SH-SY5Y (cell line): ENCODE measurements around the gene CGGBP1.

ENCODE experiments used
- GATA2 ChIP-seq: IDR thresholded peaks from 2 replicates; pipeline ENCODE4 v1.6.1; 2011; ENCODE audit warnings: mild to moderate bottlenecking, low read depth, low read length
- GATA3 ChIP-seq: IDR thresholded peaks from 2 replicates; pipeline ENCODE4 v1.6.1; 2011; ENCODE audit warnings: low read depth, mild to moderate bottlenecking, low read length, moderate library complexity

The CGGBP1 gene

DNA sequence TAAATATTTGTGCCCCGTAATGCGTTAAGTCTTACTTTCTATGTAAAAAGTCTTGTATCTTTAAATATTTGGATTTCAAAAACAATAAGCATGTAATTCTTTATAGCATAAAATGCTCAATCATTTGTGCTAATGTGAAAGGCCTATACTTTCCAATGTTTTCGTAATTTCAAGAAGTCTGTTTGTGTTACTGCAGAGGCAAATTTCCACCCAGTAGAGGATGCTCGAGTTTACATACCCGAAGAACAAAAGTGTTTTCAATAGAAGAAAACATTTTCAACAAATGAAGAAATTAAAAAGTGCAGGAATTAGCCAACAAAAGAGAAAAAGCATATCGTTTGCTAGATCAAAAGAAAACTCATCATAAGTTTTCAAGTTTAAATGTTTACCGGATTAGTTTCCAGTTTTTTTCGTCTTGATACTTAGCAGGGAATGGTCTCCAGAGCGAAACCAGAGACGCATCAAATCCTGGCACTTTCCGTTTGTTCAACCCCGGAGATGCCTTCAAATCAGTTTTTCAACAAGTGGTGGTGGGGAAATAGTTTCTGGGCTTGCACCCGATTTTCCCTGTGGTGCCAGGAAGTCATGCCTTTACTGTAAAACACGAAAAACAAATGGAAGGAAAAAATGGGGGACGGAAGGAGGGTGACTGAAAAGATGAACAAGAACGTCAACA lies 1.0 kb downstream of the CGGBP1 start:
- TF ChIP-seq GATA2, result no peak
- no peak for TF ChIP-seq GATA3

DNA sequence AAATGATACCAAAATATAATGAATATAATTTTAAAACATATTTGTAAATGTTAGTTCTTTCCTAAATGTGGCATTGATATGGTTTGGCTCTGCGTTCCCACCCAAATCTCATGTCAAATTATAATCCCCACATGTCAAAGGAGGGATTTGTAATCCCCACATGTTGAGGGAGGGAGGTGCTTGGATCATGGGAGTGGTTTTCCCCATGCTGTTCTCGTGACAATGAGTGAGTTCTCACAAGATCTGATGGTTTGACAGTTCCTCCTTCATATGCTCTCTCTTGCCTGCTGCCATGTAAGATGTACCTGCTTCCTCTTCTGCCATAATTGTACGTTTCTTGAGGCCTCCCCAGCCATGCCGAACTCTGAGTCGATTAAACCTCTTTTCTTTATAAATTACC lies 12.0 kb downstream of the CGGBP1 start:
- TF ChIP-seq GATA2 (no peak), GATA3 (no peak)

DNA sequence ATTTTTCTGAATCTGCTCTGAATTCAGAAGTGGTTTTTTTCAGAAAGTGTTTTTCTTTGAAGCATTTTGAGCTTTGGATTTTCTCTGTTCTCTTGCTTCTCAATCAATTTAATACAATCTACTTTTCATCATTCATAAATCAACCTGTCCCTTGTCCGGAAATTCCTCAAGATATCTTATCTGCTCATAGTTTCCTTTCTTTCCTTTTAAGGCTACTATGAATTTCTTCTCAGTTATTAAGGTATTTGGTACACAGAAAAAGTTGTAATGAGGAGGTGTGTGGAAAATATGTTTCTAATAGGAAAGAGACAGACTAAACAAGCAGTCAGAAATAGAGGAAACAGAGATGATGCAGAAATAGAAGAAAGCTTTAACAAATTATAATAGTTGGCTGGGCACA lies 14.4 kb downstream of the CGGBP1 start:
- no peak for TF ChIP-seq GATA2
- TF ChIP-seq GATA3, result no peak

DNA sequence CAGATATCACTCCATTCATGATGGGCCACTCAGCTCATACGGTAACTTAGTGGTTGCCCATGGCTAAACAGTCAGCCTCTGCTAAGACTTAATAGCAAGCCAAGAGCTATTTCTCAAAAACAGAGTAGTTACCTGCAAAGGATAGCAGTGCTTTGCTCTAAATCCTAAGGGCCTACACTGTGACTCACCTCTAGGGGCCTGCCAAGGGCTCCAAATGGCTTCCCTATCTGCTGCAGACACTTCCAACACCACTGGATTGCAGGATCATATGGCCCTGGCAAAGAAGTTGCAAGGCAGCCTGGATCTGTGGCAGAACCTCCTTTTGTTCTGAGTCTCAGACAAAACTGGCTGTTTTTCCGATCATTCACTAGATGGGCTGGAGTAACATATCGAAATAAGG lies 17.8 kb downstream of the CGGBP1 start:
- no peak for TF ChIP-seq GATA3
- TF ChIP-seq GATA2, result no peak

DNA sequence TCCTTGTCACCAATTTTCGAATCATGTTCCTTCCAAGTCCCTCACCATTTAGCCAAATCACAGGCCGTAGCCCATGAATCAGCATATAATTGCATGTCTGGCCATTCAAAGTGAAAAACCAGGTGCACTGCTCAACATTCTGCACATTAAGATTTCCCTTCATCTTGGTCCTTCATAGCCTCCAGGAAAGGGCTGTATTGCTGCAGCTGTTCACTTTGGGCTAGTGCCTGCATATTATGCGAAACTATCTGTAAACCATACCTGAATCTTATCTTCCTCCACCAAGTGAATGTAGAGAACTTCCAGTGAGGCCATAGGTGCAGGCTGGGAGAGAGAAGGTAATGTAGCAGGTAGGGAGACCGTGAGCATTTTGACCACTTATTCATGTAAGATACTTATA lies 18.3 kb downstream of the CGGBP1 start:
- TF ChIP-seq GATA2 (no peak), GATA3 (no peak)

DNA sequence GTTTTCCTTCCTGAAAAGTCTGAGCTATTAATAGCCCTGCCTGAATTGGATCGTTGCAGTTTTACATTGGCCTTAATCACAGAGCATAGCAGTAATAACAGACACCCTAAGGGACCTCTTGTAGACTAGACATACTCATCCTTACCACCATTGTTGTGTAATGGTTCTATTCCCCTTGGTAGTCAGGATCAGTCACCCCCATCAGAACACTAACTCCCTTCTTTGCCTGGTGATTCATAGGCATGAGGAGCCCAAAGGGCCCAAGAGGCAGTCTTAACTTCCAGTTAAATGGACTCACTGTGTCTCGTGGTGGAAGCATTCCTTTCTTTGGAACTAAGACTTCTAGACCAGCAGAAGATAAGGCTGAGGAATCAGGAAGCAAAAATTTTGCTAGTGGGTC lies 20.2 kb downstream of the CGGBP1 start:
- TF ChIP-seq GATA2, result no peak
- no peak for TF ChIP-seq GATA3

DNA sequence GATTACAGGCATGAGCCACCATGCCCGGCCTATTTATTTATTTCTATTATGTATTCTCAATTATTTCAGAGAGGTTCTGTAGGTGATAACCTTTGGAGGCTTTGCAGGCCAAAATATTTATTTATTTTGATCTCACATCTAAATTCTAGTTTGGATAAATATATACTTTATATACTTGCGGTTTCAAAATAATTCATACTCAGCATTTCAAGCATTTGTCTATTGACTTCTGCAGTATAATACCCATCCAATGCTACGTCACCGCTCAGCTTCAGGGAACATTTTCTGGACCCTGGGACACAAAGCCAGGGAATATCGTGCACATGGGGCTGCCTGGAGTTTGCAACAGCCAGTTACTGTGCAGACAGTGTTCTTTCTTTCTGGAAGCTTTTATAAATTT lies 22.6 kb downstream of the CGGBP1 start:
- TF ChIP-seq GATA2 (no peak), GATA3 (no peak)

DNA sequence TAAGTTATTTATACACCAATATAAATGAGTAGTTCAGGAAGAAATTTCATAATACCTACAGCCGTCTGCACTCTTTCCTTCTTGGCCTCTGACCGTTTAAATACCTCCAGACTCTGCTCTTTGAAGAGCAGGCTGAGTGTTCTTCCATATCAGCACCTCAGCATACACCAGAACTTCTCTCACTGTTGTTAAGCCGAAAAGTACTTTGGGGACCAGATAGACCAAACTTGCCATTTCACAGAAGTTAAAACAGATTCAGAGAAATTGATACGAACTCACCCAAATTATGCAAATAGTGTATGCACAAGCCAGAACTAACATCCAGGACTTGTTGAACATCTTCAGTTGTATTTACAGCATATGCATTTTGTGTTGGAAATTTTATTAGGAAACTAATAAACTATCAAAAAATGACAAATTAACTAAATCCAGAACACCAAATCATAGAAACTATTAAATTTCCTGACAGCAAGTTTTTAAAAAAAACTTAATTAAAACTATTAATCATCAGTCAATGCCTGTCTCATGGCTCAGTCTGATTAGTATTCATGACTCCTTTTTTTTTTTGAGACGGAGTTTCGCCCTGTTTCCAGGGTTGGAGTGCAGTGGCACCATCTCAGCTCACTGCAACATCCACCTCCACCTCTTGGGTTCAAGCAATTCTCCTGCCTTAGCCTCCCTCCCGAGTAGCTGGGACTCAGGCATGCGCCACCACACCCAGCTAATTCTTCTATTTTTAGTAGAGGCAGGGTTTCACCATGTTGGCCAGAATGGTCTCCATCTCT lies 24.1 kb downstream of the CGGBP1 start:
- TF ChIP-seq GATA2 (no peak), GATA3 (no peak)

DNA sequence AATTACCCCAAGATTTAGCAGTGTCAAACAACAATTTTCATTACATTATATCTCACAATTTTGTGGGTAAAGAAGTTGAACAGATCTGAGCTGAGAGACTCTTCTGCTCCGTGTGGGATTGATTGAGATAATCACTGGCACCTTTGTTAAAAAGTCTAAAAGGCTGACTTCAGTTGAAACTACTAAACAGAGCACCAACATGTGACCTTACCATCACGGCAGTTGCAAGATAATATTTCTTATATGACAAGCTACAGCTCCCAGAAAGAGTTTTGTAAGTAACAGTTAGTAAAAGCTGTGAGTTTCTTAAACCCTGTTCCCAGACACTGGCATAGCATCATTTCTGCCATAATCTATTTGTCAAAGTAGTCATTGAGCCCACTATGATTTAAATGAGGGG lies 25.0 kb downstream of the CGGBP1 start:
- TF ChIP-seq GATA3, result no peak
- TF ChIP-seq GATA2, result no peak

DNA sequence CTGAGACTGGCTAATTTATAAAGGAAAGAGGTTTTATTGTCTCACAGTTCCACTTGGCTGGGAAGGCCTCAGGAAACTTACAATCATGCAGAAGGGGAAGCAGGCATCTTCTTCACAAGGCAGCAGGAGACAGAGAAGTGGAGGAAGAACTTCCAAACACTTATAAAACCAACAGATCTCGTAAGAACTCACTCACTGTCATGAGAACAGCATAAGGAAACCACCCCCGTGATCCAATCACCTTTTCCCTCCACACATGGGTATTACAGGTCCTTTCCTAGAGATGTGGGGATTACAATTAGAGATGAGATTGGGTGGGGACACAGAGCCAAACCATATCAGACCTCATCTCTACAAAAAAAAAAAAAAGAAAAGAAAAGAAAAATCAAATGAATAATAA lies 25.7 kb downstream of the CGGBP1 start:
- TF ChIP-seq GATA2, result no peak
- TF ChIP-seq GATA3, result no peak

DNA sequence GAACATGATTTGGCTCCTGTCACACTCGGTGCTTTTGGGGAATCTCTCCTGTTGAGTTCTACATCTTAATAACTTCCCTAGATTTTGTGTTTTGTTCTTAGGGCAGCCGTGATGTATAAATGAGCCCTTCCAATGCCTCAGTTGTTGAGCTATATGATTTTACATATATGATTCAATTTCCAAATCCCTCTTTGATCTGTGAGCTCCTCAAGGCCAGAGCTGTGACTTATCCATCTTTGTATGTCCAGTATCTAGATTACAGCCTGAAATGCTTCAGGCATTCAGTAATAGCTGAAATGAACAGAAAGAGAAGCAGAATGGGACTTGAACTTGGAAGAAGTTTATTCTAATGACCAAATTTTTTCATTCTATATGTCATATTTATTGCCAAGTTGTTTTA lies 26.6 kb downstream of the CGGBP1 start:
- TF ChIP-seq GATA3 (no peak), GATA2 (no peak)

DNA sequence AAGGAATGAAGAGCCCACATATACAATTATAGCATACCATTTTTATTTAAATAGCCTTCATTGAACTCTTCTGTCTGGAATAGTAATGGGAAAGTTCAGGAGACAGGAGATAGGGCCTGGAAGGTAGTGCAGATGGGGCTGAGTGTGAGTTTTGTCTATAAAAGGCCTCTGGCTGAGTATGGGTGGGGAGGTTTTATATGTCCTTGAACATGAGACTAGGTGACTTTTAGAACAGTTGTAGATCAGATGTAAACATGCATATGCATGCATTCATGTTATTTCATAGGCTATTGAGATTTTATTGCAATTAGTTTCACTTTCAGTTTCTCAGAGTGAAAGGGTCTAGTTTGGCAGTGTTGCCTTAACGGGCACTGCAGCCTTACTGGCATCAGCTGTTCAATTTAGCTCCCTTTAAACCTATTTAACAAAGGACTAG lies 27.1 kb downstream of the CGGBP1 start:
- TF ChIP-seq GATA3, result no peak
- TF ChIP-seq GATA2, result no peak

DNA sequence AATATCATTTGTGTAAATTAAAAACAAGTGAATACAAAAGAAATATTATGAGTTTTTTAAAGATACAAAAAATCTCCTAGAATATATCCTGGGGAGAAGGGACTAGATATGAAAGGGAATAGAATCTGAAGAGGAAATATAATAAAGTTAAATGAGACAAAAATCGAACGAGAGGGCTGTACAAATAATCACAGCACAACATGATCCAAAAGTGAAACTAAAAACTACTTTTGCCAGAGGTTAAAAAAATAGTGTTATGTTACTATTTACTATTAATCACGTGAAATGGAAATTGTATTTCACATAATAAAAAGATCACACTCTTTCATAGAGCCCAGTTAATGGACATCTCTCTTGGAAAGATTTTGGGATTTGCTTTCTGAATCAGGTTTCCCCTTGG lies 28.6 kb downstream of the CGGBP1 start:
- TF ChIP-seq GATA3 (no peak), GATA2 (no peak)

DNA sequence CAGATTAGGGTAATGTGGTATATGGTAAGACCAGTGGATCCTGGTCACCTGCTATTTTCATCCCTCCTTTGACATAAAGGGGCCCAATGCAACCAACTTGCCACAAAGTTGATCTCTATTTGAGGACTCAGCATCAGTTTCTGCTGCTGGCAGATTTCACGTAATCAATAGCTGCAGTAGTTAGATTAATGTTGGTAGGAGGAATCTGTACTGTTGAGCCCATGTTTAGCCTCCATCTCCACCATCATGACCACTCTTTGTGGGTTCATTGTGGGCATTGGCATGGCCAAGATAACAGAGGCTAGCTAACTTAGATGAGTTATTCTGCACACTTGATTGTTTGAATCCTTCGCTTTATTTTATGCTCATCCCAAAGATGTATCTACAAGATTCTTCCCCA lies 29.9 kb downstream of the CGGBP1 start:
- TF ChIP-seq GATA2 (no peak), GATA3 (no peak)

DNA sequence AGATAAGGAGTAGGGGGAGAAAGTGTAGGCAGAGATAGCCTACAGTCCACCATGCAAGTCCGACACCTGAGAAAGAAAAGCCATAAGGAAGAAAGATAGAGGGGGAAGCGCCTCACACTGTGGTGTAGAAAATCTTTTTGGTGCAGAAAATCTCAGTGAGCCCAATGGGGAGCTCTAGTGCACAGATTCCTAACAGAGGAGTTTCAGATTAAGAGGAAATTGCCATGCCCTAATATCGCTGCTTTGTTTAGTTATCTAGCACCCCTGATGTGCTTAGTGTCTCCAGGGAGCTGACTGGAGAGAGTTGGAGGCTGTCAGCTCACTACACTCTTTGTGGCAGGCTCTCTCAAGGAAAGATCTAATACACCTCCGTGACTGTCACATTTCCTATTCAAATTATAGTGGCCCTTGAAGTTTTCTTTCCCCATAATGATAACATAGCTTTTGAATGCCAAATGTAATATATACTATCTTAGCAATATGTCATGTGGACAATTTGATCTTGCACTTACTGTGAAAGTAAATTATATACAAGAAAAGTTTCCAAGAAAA lies 33.7 kb downstream of the CGGBP1 start:
- TF ChIP-seq GATA2 (no peak), GATA3 (no peak)

DNA sequence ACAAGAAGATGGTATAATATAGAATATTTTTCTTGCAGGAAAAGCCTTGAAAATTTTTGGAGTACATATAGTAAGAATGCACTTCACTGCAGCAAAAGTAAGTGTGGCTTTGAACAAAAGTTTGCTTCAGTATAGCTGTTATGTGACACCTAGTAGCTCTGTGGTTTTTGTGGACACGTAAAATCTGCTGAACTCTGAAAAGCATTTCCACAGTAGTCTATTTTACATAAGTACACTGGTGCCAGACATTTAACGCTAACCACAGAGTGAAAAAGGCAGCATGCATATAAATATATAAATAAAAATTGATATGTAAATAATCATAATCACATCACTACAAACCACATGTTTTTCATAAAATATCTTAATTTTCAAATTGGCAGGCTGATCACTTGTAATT lies 39.8 kb downstream of the CGGBP1 start:
- TF ChIP-seq GATA2, result no peak
- no peak for TF ChIP-seq GATA3
